ENCODE measurements around the gene TRRAP.

The TRRAP gene

GRCh38 chr7:98899816-98900215 lies 21.5 kb downstream of the TRRAP start:
- DNase-seq (ENCODE audit: low read depth in 1 of 2, low spot score in 1 of 2) = no peak

GRCh38 chr7:98900815-98901214 lies 22.5 kb downstream of the TRRAP start:
- DNase-seq (ENCODE audit: low read depth in 1 of 2, low spot score in 1 of 2) = no peak

GRCh38 chr7:98902523-98902922 lies 24.2 kb downstream of the TRRAP start:
- DNase-seq (ENCODE audit: low read depth in 1 of 2, low spot score in 1 of 2) = no peak

GRCh38 chr7:98903246-98903645 lies 24.9 kb downstream of the TRRAP start:
- no peak for DNase-seq (ENCODE audit: low read depth in 1 of 2, low spot score in 1 of 2)

GRCh38 chr7:98907570-98907969 lies 29.2 kb downstream of the TRRAP start:
- DNase-seq (ENCODE audit: low read depth in 1 of 2, low spot score in 1 of 2) = no peak

- DNase-seq (ENCODE audit: low read depth in 1 of 2, low spot score in 1 of 2) = no peak
Measured at GRCh38 chr7:98908585-98908984, 30.3 kb downstream of the TRRAP start.

- no peak for DNase-seq (ENCODE audit: low read depth in 1 of 2, low spot score in 1 of 2)
Measured at GRCh38 chr7:98909487-98909886, 31.2 kb downstream of the TRRAP start.

GRCh38 chr7:98910427-98910826 lies 32.1 kb downstream of the TRRAP start:
- DNase-seq (ENCODE audit: low read depth in 1 of 2, low spot score in 1 of 2) = no peak

- no peak for DNase-seq (ENCODE audit: low read depth in 1 of 2, low spot score in 1 of 2)
Measured at GRCh38 chr7:98911916-98912315, 33.6 kb downstream of the TRRAP start.

GRCh38 chr7:98913026-98913425 lies 34.7 kb downstream of the TRRAP start:
- no peak for DNase-seq (ENCODE audit: low read depth in 1 of 2, low spot score in 1 of 2)

GRCh38 chr7:98913612-98914011 lies 35.3 kb downstream of the TRRAP start:
- no peak for DNase-seq (ENCODE audit: low read depth in 1 of 2, low spot score in 1 of 2)

- no peak for DNase-seq (ENCODE audit: low read depth in 1 of 2, low spot score in 1 of 2)
Measured at GRCh38 chr7:98917331-98917730, 39.0 kb downstream of the TRRAP start.

GRCh38 chr7:98921608-98922372 lies 43.5 kb downstream of the TRRAP start:
- DNase-seq (ENCODE audit: low read depth in 1 of 2, low spot score in 1 of 2) = no peak

- DNase-seq (ENCODE audit: low read depth in 1 of 2, low spot score in 1 of 2) = no peak
Measured at GRCh38 chr7:98922392-98923187, 44.3 kb downstream of the TRRAP start.

- DNase-seq (ENCODE audit: low read depth in 1 of 2, low spot score in 1 of 2) = no peak
Measured at GRCh38 chr7:98923512-98923911, 45.2 kb downstream of the TRRAP start.

GRCh38 chr7:98927125-98927524 lies 48.8 kb downstream of the TRRAP start:
- no peak for DNase-seq (ENCODE audit: low read depth in 1 of 2, low spot score in 1 of 2)

- DNase-seq (ENCODE audit: low read depth in 1 of 2, low spot score in 1 of 2) = no peak
Measured at GRCh38 chr7:98930464-98930863, 52.1 kb downstream of the TRRAP start.

- peak in 1 of 2 donors; percentile 19 for DNase-seq (ENCODE audit: low read depth in 1 of 2, low spot score in 1 of 2)
Measured at GRCh38 chr7:98930921-98931320, 52.6 kb downstream of the TRRAP start.

GRCh38 chr7:98933321-98933720 lies 55.0 kb downstream of the TRRAP start:
- no peak for DNase-seq (ENCODE audit: low read depth in 1 of 2, low spot score in 1 of 2)

- no peak for DNase-seq (ENCODE audit: low read depth in 1 of 2, low spot score in 1 of 2)
Measured at GRCh38 chr7:98934267-98934666, 55.9 kb downstream of the TRRAP start.

- no peak for DNase-seq (ENCODE audit: low read depth in 1 of 2, low spot score in 1 of 2)
Measured at GRCh38 chr7:98935811-98936210, 57.5 kb downstream of the TRRAP start.

- DNase-seq (ENCODE audit: low read depth in 1 of 2, low spot score in 1 of 2) = no peak
Measured at GRCh38 chr7:98943336-98943735, 65.0 kb downstream of the TRRAP start.

Measured in activated CD4-positive, alpha-beta T cell treated with anti-CD3 and anti-CD28 coated beads, Interleukin-2, amount 50 U/mL, for 24 hours (primary cell).